Measurements from ENCODE around the gene SLC35D1. TPM values are rescaled to one million over a fixed set of nuclear protein-coding genes. Genes with fewer than 3 reads are reported as not detected.

SLC35D1 gene
- total RNA-seq, 2 experiments from 2014 or later: 8.1 to 9.1 TPM

DNA sequence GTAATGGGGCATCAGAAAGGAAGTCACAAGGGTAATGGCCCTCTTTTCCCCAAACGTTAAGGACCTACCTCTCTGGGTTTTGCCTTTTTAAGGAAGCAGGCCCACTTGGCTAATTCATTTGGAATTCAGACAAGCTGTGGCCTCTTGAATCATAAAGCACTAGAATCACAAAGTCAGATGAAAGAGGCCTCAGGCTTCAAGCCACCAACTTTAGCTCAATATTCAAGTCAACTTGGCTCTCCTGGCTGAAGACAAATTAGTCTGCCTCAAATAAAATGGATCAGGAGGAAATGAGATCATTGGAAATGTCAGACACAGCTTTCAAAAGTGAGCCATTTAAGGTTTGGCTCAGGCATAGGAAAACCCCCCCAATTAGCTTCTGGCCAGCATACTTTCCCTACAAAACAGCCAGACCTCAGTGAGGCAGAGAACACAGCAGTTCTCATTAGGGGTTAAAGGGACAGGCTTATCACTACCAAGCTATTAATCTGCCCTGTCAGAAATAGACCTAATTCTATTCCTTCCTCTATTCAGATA, 34.3 kb downstream of the SLC35D1 start:
- H3K27me3 ChIP-seq (ENCODE audit: control insufficient read depth in 1 of 2, insufficient read depth in 2 of 2, low read length in 2 of 2): no peaks in the 10 kb centered on the region
- TF ChIP-seq, protein P1, sequence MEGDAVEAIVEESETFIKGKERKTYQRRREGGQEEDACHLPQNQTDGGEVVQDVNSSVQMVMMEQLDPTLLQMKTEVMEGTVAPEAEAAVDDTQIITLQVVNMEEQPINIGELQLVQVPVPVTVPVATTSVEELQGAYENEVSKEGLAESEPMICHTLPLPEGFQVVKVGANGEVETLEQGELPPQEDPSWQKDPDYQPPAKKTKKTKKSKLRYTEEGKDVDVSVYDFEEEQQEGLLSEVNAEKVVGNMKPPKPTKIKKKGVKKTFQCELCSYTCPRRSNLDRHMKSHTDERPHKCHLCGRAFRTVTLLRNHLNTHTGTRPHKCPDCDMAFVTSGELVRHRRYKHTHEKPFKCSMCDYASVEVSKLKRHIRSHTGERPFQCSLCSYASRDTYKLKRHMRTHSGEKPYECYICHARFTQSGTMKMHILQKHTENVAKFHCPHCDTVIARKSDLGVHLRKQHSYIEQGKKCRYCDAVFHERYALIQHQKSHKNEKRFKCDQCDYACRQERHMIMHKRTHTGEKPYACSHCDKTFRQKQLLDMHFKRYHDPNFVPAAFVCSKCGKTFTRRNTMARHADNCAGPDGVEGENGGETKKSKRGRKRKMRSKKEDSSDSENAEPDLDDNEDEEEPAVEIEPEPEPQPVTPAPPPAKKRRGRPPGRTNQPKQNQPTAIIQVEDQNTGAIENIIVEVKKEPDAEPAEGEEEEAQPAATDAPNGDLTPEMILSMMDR (IDR thresholded peaks at IDR 0.05): no peak
- no peak overlapping the region for H3K4me3 Mint-ChIP-seq
- H3K36me3 ChIP-seq (ENCODE audit: insufficient read depth, low read length): peaks cover 49% of the 10 kb centered on the region
- no peaks in the 10 kb centered on the region for H3K4me1 Mint-ChIP-seq (ENCODE audit: low read depth)
- peaks cover 75% of the 10 kb centered on the region for H3K36me3 Mint-ChIP-seq (ENCODE audit: low read depth)
- H3K9me3 Mint-ChIP-seq: no peaks in the 10 kb centered on the region
- H3K27ac Mint-ChIP-seq: no peak overlapping the region
- H3K27ac ChIP-seq (ENCODE audit: low read depth in 1 of 2, low read length in 2 of 2): no peak overlapping the region
- H3K4me3 ChIP-seq (ENCODE audit: low read length): no peak overlapping the region
- no peaks in the 10 kb centered on the region for H3K4me1 ChIP-seq (ENCODE audit: insufficient read depth, low read length)
- peaks cover 0 to 3% of the 10 kb centered on the region in 2 experiments for H3K9me3 ChIP-seq (ENCODE audit: control insufficient read depth in 1 of 2, insufficient read depth in 1 of 2, low read length in 2 of 2)
- no peak for DNase-seq
- intact Hi-C loops (cut with DNase I, micrococcal nuclease): no loop called here
- ATAC-seq (ENCODE audit: poor library complexity): no peak
- H3K27me3 Mint-ChIP-seq: no peaks in the 10 kb centered on the region
- CTCF ChIA-PET: interaction anchor here (1.2 kb wide), 1 partner anchor 8 kb away, joined by 3 read pairs; no protein-coding TSS in a partner anchor
- POLR2A ChIA-PET: no interaction called here

DNA sequence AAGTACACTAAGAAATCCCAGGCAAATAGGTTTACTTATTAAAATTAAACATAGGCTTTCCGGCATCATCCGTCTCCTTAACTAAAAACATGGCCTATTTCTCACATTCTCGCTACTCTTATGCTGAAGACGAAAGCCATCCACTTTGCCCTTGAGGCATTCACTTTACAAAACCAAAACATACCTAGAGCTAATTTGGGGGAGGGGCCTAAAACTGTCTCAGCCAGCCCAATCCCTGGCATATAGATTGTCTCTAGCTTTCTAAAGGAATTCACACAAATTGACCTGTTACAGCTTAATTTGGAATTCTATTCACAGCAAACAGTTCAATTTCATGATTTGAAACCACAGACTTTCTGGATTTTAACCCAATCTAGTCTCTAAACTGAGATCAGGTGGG, 34.8 kb downstream of the SLC35D1 start:
- DNase-seq (no peak), ATAC-seq (ENCODE audit: poor library complexity) (no peak)
- ChIA-PET POLR2A (interaction anchor here (1.2 kb wide), 1 partner anchor 23 kb away, joined by 3 read pairs; no protein-coding TSS in a partner anchor), CTCF (no interaction called here)
- Histone ChIP-seq H3K27ac (ENCODE audit: low read depth in 1 of 2, low read length in 2 of 2) (no peak overlapping the region), H3K4me3 (ENCODE audit: low read length) (no peak overlapping the region), H3K4me1 (ENCODE audit: insufficient read depth, low read length) (no peaks in the 10 kb centered on the region), H3K36me3 (ENCODE audit: insufficient read depth, low read length) (peaks cover 44% of the 10 kb centered on the region), H3K9me3 (ENCODE audit: control insufficient read depth in 1 of 2, insufficient read depth in 1 of 2, low read length in 2 of 2) (peaks cover 0 to 3% of the 10 kb centered on the region in 2 experiments), H3K27me3 (ENCODE audit: control insufficient read depth in 1 of 2, insufficient read depth in 2 of 2, low read length in 2 of 2) (no peaks in the 10 kb centered on the region)
- intact Hi-C loops (cut with DNase I, micrococcal nuclease): no loop called here
- Mint-ChIP-seq H3K27ac (no peak overlapping the region), H3K36me3 (ENCODE audit: low read depth) (peaks cover 75% of the 10 kb centered on the region), H3K4me1 (ENCODE audit: low read depth) (no peaks in the 10 kb centered on the region), H3K9me3 (no peaks in the 10 kb centered on the region), H3K4me3 (no peak overlapping the region), H3K27me3 (no peaks in the 10 kb centered on the region)
- TF ChIP-seq, protein P1 (IDR thresholded peaks at IDR 0.05): no peak

DNA sequence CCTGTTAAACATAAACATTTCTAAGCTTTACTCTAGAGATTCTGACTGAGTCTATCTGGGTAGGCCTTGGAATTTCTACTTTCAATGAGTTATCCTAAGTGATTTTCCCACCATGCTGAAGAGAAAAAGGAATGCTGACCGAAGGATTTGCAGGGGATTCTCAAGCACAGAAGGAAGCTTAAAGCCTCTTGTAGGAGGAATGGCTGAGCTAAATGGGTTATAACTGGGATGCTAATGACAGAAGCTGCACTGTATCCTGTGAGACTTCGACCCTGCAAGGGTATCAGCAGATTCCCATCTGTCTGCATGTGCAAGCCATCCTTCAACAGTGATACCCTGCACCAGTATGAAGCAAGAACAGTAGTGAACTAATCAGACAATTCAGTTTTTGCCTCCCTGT, 35.4 kb downstream of the SLC35D1 start:
- Histone ChIP-seq H3K27me3 (ENCODE audit: control insufficient read depth in 1 of 2, insufficient read depth in 2 of 2, low read length in 2 of 2) (no peaks in the 10 kb centered on the region), H3K4me3 (ENCODE audit: low read length) (no peak overlapping the region), H3K4me1 (ENCODE audit: insufficient read depth, low read length) (no peaks in the 10 kb centered on the region), H3K9me3 (ENCODE audit: control insufficient read depth in 1 of 2, insufficient read depth in 1 of 2, low read length in 2 of 2) (peaks cover 0 to 3% of the 10 kb centered on the region in 2 experiments), H3K27ac (ENCODE audit: low read depth in 1 of 2, low read length in 2 of 2) (no peak overlapping the region), H3K36me3 (ENCODE audit: insufficient read depth, low read length) (peaks cover 47% of the 10 kb centered on the region)
- TF ChIP-seq, protein P1 (IDR thresholded peaks at IDR 0.05): no peak
- Mint-ChIP-seq H3K27me3 (no peaks in the 10 kb centered on the region), H3K9me3 (no peaks in the 10 kb centered on the region), H3K36me3 (ENCODE audit: low read depth) (peaks cover 79% of the 10 kb centered on the region), H3K4me3 (no peak overlapping the region), H3K4me1 (ENCODE audit: low read depth) (no peaks in the 10 kb centered on the region), H3K27ac (no peak overlapping the region)
- no peak for ATAC-seq (ENCODE audit: poor library complexity)
- intact Hi-C loops (cut with DNase I, micrococcal nuclease): no loop called here
- POLR2A ChIA-PET: interaction anchor here (1.2 kb wide), 1 partner anchor 22 kb away, joined by 3 read pairs; no protein-coding TSS in a partner anchor
- CTCF ChIA-PET: no interaction called here
- no peak for DNase-seq
